ENCODE data around the gene GRB14.

DNA sequence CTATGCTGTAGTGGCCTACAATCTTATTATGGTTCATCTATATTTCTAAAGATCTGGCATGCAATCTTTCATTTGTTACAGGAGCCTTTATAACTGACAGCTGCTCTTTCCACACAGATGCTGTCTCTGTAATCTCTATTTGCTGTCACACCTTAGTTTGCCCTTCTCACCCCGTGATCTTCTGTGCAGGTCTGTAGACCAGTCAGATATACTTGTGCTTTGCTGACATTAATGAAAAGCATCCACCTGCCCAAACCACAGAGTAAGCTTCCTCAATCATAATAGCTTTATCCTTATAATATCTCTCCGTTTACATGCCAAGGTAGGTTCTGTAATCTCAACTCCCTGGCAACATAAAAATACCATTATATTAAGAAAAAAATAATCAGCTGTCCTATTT, 122.4 kb downstream of the GRB14 start:
- TF ChIP-seq, protein P1, sequence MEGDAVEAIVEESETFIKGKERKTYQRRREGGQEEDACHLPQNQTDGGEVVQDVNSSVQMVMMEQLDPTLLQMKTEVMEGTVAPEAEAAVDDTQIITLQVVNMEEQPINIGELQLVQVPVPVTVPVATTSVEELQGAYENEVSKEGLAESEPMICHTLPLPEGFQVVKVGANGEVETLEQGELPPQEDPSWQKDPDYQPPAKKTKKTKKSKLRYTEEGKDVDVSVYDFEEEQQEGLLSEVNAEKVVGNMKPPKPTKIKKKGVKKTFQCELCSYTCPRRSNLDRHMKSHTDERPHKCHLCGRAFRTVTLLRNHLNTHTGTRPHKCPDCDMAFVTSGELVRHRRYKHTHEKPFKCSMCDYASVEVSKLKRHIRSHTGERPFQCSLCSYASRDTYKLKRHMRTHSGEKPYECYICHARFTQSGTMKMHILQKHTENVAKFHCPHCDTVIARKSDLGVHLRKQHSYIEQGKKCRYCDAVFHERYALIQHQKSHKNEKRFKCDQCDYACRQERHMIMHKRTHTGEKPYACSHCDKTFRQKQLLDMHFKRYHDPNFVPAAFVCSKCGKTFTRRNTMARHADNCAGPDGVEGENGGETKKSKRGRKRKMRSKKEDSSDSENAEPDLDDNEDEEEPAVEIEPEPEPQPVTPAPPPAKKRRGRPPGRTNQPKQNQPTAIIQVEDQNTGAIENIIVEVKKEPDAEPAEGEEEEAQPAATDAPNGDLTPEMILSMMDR (conservative IDR thresholded peaks at IDR 0.05 in 1 of 2, IDR thresholded peaks at IDR 0.05 in 1 of 2; ENCODE audit: low read depth in 1 of 2, low read length in 2 of 2) = no peak
- no peak for TF ChIP-seq EZH2 (IDR thresholded peaks at IDR 0.05; ENCODE audit: low read length, missing control alignments)
